ENCODE data around the gene XRCC4. TPM values are rescaled to one million over a fixed set of nuclear protein-coding genes. Genes with fewer than 3 reads are reported as not detected.

XRCC4 gene
- total RNA-seq, 6 experiments from 2014 or later = 13.6 to 17.1 (median 14.4) TPM

GRCh38 chr5:83095957-83096539, 18.7 kb downstream of the XRCC4 start:
- peaks cover 21% of the 10 kb centered on the region for H3K36me3 Mint-ChIP-seq (ENCODE audit: low read depth)
- peak overlapping the region; percentile 83 for H3K4me3 Mint-ChIP-seq
- H3K4me1 Mint-ChIP-seq (ENCODE audit: low read depth) = peaks cover 50% of the 10 kb centered on the region
- H3K27me3 Mint-ChIP-seq (ENCODE audit: insufficient read depth) = no peaks in the 10 kb centered on the region
- H3K27ac Mint-ChIP-seq = peak overlapping the region; percentile 87
- no peak for TF ChIP-seq CTCF (IDR thresholded peaks at IDR 0.05)
- H3K9me3 Mint-ChIP-seq = peaks cover 21% of the 10 kb centered on the region
- peak; percentile 83 for DNase-seq

GRCh38 chr5:83096660-83097339, 19.5 kb downstream of the XRCC4 start:
- TF ChIP-seq CTCF (IDR thresholded peaks at IDR 0.05) = no peak
- DNase-seq = peak; percentile 15
- peaks cover 21% of the 10 kb centered on the region for H3K9me3 Mint-ChIP-seq
- H3K27ac Mint-ChIP-seq = peak overlapping the region; percentile 87
- H3K4me3 Mint-ChIP-seq = peak overlapping the region; percentile 83
- H3K4me1 Mint-ChIP-seq (ENCODE audit: low read depth) = peaks cover 57% of the 10 kb centered on the region
- no peaks in the 10 kb centered on the region for H3K27me3 Mint-ChIP-seq (ENCODE audit: insufficient read depth)
- H3K36me3 Mint-ChIP-seq (ENCODE audit: low read depth) = peaks cover 21% of the 10 kb centered on the region

- Mint-ChIP-seq H3K4me3 (peak overlapping the region; percentile 68), H3K27ac (peak overlapping the region; percentile 21), H3K9me3 (peaks cover 17% of the 10 kb centered on the region), H3K27me3 (ENCODE audit: insufficient read depth) (no peaks in the 10 kb centered on the region), H3K4me1 (ENCODE audit: low read depth) (peaks cover 63% of the 10 kb centered on the region), H3K36me3 (ENCODE audit: low read depth) (peaks cover 17% of the 10 kb centered on the region)
- TF ChIP-seq CTCF (IDR thresholded peaks at IDR 0.05) = no peak
- DNase-seq = peak; percentile 26
These were observed 20.4 kb downstream of the XRCC4 start for GRCh38 chr5:83097689-83098231.

GRCh38 chr5:83099001-83099400, 21.7 kb downstream of the XRCC4 start:
- Mint-ChIP-seq H3K27ac (no peak overlapping the region), H3K4me1 (ENCODE audit: low read depth) (peaks cover 71% of the 10 kb centered on the region), H3K36me3 (ENCODE audit: low read depth) (peaks cover 4% of the 10 kb centered on the region; the same call in 1 of the 2 replicates), H3K4me3 (no peak overlapping the region), H3K27me3 (ENCODE audit: insufficient read depth) (no peaks in the 10 kb centered on the region), H3K9me3 (peaks cover 5% of the 10 kb centered on the region)
- no peak for DNase-seq
- TF ChIP-seq CTCF (IDR thresholded peaks at IDR 0.05) = no peak

DNA sequence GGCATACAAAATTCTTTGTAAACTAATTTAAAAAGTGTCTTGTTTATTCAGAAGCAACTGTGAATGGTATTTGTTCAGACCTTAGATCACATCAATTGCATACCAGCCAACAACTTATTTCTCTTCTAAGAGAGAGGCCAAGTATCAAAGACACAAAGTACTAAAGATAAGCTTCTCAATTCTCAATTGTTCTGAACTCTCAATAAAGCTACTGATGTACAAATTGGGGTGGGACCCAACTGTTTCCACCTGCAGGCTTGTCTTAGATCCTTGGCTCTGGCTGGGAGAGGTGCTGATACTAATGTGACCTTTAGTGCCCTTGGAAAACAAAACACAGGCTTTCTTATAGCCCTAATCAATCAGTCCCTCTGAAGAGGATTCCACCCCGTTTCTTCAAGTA, 22.1 kb downstream of the XRCC4 start:
- H3K4me3 Mint-ChIP-seq = no peak overlapping the region
- H3K36me3 Mint-ChIP-seq (ENCODE audit: low read depth) = no peaks in the 10 kb centered on the region
- H3K4me1 Mint-ChIP-seq (ENCODE audit: low read depth) = peaks cover 75% of the 10 kb centered on the region
- no peak for DNase-seq
- no peaks in the 10 kb centered on the region for H3K27me3 Mint-ChIP-seq (ENCODE audit: insufficient read depth)
- peaks cover under 1% of the 10 kb centered on the region for H3K9me3 Mint-ChIP-seq
- no peak overlapping the region for H3K27ac Mint-ChIP-seq
- TF ChIP-seq CTCF (IDR thresholded peaks at IDR 0.05) = no peak

All from HFFc6 (cell line).